Adipocyte (in vitro differentiated cells): ENCODE measurements around the gene CCDC152.

ENCODE experiments used
- DNase-seq: peaks from one replicate; pipeline ENCODE4 v3.0.0-alpha.2; 2015; ENCODE audit warnings: low read depth
- H3K27me3 ChIP-seq: replicated peaks from 2 replicates; pipeline ENCODE4 v1.7.0; 2013; ENCODE audit warnings: mild to moderate bottlenecking, low read length, moderate library complexity; ENCODE audit not compliant: control insufficient read depth, insufficient read depth
- H3K36me3 ChIP-seq: 2 replicates; pipeline ENCODE4 v1.7.0; 2013; ENCODE audit warnings: low read length, mild to moderate bottlenecking, moderate library complexity; ENCODE audit not compliant: control insufficient read depth, insufficient read depth, severe bottlenecking
- H3K4me1 ChIP-seq: 2 replicates; pipeline ENCODE4 v1.7.0; 2013; ENCODE audit warnings: mild to moderate bottlenecking, low read length, moderate library complexity; ENCODE audit not compliant: control insufficient read depth, insufficient read depth
- H3K4me3 ChIP-seq: 2 replicates; pipeline ENCODE4 v1.7.0; 2013; ENCODE audit warnings: mild to moderate bottlenecking, low read length, moderate library complexity
- H3K9ac ChIP-seq: 2 replicates; pipeline ENCODE4 v1.7.0; 2013; ENCODE audit warnings: mild to moderate bottlenecking, low read length, moderate library complexity
- H3K9me3 ChIP-seq: 2 replicates; pipeline ENCODE4 v1.7.0; 2013; ENCODE audit warnings: mild to moderate bottlenecking, low read length, moderate library complexity; ENCODE audit not compliant: control insufficient read depth

Gene CCDC152

DNA sequence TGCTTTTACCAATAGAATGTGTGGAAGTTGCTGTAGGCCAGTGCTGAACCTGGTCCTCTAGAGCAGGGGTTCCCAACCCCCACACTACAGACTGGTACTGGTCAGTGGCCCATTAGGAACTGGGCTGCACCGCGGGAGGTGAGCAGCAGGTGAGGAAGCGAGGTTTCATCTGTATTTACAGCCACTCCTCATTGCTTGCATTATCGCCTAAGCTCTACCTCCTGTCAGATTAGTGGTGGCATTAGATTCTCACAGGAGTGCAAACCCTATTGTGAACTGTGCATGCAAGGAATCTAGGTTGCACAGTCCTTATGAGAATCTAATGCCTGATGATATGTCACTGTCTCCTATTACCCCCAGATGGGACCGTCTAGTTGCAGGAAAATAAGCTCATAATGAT lies 6.1 kb upstream of the CCDC152 start:
- Histone ChIP-seq H3K9me3 (no peaks in the 10 kb centered on the region), H3K4me1 (no peaks in the 10 kb centered on the region), H3K36me3 (no peaks in the 10 kb centered on the region), H3K27me3 (no peaks in the 10 kb centered on the region), H3K4me3 (no peak overlapping the region), H3K9ac (no peak overlapping the region)
- DNase-seq = no peak

GRCh38 chr5:42751044-42751443 lies 5.6 kb upstream of the CCDC152 start:
- H3K4me1 ChIP-seq = no peaks in the 10 kb centered on the region
- no peak overlapping the region for H3K4me3 ChIP-seq
- H3K9ac ChIP-seq = no peak overlapping the region
- no peaks in the 10 kb centered on the region for H3K27me3 ChIP-seq
- no peaks in the 10 kb centered on the region for H3K36me3 ChIP-seq
- DNase-seq = no peak
- no peaks in the 10 kb centered on the region for H3K9me3 ChIP-seq

- Histone ChIP-seq H3K9ac (no peak overlapping the region), H3K9me3 (no peaks in the 10 kb centered on the region), H3K36me3 (no peaks in the 10 kb centered on the region), H3K4me1 (peaks cover 6% of the 10 kb centered on the region), H3K27me3 (no peaks in the 10 kb centered on the region), H3K4me3 (no peak overlapping the region)
- DNase-seq = no peak
Observed at GRCh38 chr5:42753099-42753498, 3.5 kb upstream of the CCDC152 start.

DNA sequence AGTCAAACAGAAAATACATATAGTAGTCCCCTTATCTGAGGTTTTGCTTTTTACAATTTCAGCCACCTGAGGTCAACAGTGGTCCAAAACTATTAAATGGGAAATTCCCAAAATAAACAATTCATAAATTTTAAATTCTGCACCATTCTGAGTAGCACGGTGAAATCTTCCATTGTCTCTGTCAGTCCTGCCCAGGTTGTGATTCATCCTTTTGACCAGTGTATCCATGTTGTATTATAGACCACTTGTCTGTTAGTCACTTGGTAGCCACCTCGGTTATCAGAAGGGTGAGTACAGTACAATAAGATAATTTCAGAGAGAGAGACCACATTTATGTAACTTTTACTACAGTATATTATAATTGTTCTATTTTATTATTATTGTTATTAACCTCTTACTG lies 2.8 kb downstream of the CCDC152 start:
- H3K36me3 ChIP-seq = no peaks in the 10 kb centered on the region
- H3K9me3 ChIP-seq = no peaks in the 10 kb centered on the region
- H3K4me3 ChIP-seq = no peak overlapping the region
- H3K9ac ChIP-seq = no peak overlapping the region
- no peak for DNase-seq
- peaks cover 6% of the 10 kb centered on the region for H3K4me1 ChIP-seq
- H3K27me3 ChIP-seq = no peaks in the 10 kb centered on the region

DNA sequence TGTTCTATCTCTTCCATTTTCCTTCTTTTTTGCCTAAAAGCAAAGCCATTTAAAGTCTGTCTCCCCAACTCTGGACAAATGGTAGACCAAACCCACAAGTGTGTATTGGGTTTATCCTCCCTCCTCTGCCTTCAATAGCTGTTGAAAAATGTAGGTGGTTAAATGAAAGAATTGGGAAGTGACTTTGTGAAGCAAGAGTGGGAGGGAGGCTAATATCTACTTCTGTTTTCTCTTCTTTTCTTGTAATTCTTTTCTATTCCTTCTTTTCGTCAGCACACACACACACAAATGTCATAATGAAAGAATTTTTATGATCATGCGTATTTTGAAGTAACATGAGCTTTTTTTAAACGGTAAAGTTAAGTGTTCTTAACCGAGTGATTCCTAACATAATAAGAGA lies 3.8 kb downstream of the CCDC152 start:
- H3K9me3 ChIP-seq = peaks cover 2% of the 10 kb centered on the region
- H3K36me3 ChIP-seq = no peaks in the 10 kb centered on the region
- H3K27me3 ChIP-seq = no peaks in the 10 kb centered on the region
- no peak overlapping the region for H3K4me3 ChIP-seq
- H3K4me1 ChIP-seq = peaks cover 6% of the 10 kb centered on the region
- DNase-seq = no peak
- no peak overlapping the region for H3K9ac ChIP-seq

GRCh38 chr5:42761791-42762190 lies 5.2 kb downstream of the CCDC152 start:
- H3K4me1 ChIP-seq = peaks cover 6% of the 10 kb centered on the region
- H3K27me3 ChIP-seq = no peaks in the 10 kb centered on the region
- H3K9me3 ChIP-seq = peaks cover 3% of the 10 kb centered on the region
- H3K36me3 ChIP-seq = no peaks in the 10 kb centered on the region
- H3K9ac ChIP-seq = no peak overlapping the region
- DNase-seq = no peak
- no peak overlapping the region for H3K4me3 ChIP-seq

DNA sequence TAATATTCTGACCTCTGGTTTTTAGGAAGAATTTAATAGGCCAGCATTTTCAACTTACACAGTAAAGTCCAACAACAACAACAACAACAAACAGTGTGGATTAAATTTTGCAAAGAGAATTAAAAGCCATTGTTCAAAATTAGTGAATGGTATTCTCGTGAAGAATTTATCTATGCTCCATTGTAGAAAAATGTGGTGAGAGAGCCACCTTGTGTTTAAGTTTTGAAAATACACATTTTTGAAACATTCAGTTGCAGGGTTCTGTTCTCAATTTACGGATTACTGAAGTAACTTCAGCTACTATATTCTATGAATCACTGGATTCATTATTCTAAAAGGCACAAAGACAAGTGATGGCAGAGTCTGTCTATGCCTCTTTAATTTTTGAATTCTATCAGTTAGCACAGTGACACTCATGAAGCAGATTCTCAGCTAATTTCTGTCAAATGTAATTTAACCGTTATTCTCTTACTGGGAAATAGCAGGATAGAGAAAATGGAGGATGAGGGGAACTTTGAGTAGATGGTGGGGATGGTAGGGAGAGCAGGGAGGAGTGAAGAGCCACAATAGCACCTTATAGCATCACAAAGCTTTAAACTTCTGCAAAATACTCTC lies 11.0 kb downstream of the CCDC152 start:
- Histone ChIP-seq H3K27me3 (no peaks in the 10 kb centered on the region), H3K36me3 (no peaks in the 10 kb centered on the region), H3K4me3 (no peak overlapping the region), H3K9ac (no peak overlapping the region), H3K4me1 (peaks cover 5% of the 10 kb centered on the region), H3K9me3 (peaks cover 9% of the 10 kb centered on the region)
- DNase-seq = peak; percentile 78

- Histone ChIP-seq H3K9ac (no peak overlapping the region), H3K4me1 (peaks cover 5% of the 10 kb centered on the region), H3K36me3 (no peaks in the 10 kb centered on the region), H3K4me3 (no peak overlapping the region), H3K27me3 (no peaks in the 10 kb centered on the region), H3K9me3 (peaks cover 9% of the 10 kb centered on the region)
- no peak for DNase-seq
Observed at GRCh38 chr5:42768106-42768504, 11.5 kb downstream of the CCDC152 start.

- no peak overlapping the region for H3K9ac ChIP-seq
- no peak overlapping the region for H3K4me3 ChIP-seq
- H3K9me3 ChIP-seq = peaks cover 9% of the 10 kb centered on the region
- DNase-seq = no peak
- H3K27me3 ChIP-seq = no peaks in the 10 kb centered on the region
- no peaks in the 10 kb centered on the region for H3K36me3 ChIP-seq
- peaks cover 5% of the 10 kb centered on the region for H3K4me1 ChIP-seq
Observed at GRCh38 chr5:42770003-42770402, 13.4 kb downstream of the CCDC152 start.

- H3K27me3 ChIP-seq = no peaks in the 10 kb centered on the region
- H3K36me3 ChIP-seq = no peaks in the 10 kb centered on the region
- peaks cover 6% of the 10 kb centered on the region for H3K9me3 ChIP-seq
- DNase-seq = no peak
- H3K4me1 ChIP-seq = peaks cover 5% of the 10 kb centered on the region
- peak overlapping the region; percentile 77 for H3K4me3 ChIP-seq
- peak overlapping the region; percentile 42 for H3K9ac ChIP-seq
Observed at GRCh38 chr5:42772265-42772993, 15.8 kb downstream of the CCDC152 start.

- Histone ChIP-seq H3K9ac (no peak overlapping the region), H3K9me3 (no peaks in the 10 kb centered on the region), H3K4me3 (no peak overlapping the region), H3K4me1 (no peaks in the 10 kb centered on the region), H3K27me3 (no peaks in the 10 kb centered on the region), H3K36me3 (no peaks in the 10 kb centered on the region)
- no peak for DNase-seq
Observed at GRCh38 chr5:42779083-42779482, 22.5 kb downstream of the CCDC152 start.

DNA sequence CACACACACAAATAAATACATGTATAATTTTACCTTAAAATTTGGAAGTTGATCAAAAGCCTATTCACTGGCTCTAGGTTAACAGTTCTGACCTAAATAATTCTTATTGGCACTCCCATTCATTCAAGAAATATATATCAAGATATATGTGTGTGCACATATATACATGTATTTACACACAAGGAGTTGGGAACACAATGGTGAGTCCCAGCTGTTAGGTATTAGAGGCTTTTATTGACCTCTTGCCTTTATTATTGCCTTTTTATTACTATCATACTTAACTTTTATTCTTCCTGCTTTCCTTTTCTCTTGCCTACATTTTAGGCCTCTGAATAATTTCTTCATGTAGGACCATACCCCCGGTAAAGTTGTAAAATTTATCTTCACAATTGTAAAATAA lies 25.0 kb downstream of the CCDC152 start:
- no peak overlapping the region for H3K4me3 ChIP-seq
- H3K36me3 ChIP-seq = no peaks in the 10 kb centered on the region
- peaks cover 15% of the 10 kb centered on the region for H3K9me3 ChIP-seq
- H3K9ac ChIP-seq = no peak overlapping the region
- DNase-seq = no peak
- H3K4me1 ChIP-seq = no peaks in the 10 kb centered on the region
- no peaks in the 10 kb centered on the region for H3K27me3 ChIP-seq
